Lower leg skin (tissue), 4 donors: ENCODE results near the gene KRT7. TPM values are rescaled to one million over a fixed set of nuclear protein-coding genes. Genes with fewer than 3 reads are reported as not detected.
"Not testable (repeated sequence)": the region's sequence is repeated elsewhere in the genome, so short reads cannot be mapped to it uniquely, and the experiment has no call there.

Experiments used
- DNase-seq, 2 donors: peaks; one replicate each; pipeline ENCODE4 v3.0.0-alpha.2; 2019; ENCODE audit warnings: low spot score in 2 of 2
- H3K4me3 ChIP-seq: fragments of 200-600 bp; sonication (generic); 2 replicates; pipeline ENCODE4 v1.5.1; 2017; ENCODE audit warnings: mild to moderate bottlenecking, low read depth; ENCODE audit not compliant: poor library complexity, severe bottlenecking
- CTCF ChIP-seq, 3 donors: fragments of 450-650 bp; IDR thresholded peaks; one replicate each; pipeline ENCODE4 v1.5.1; 2016; ENCODE audit warnings: antibody characterized with exemption in 3 of 3, mild to moderate bottlenecking in 3 of 3, moderate library complexity in 2 of 3
- POLR2A ChIP-seq, 2 donors: fragments of 450-650 bp; IDR thresholded peaks; one replicate each; pipeline ENCODE4 v1.6.1; 2016 to 2017; ENCODE audit warnings: antibody characterized with exemption in 2 of 2, mild to moderate bottlenecking in 1 of 2, moderate library complexity in 1 of 2
- WGBS, 2 donors: methylation state at CpG; one replicate each; pipeline ENCODE4 v1.1.5; 2018; 5-methylcytosine and 5-hydroxymethylcytosine counted together
- intact Hi-C: fragments of 100-400 bp; cut with DNase I; formaldehyde crosslinking; loops from one replicate; pipeline ENCODE4 v1.15.0; 2023; ENCODE audit warnings: low total_unique reads
- total RNA-seq, 4 donors: library from RNA; depleted of rRNA; stranded (reverse); fragments of >200 nt; gene quantifications; one replicate each; pipeline ENCODE4 v1.1.0, GENCODE V29; 2016

KRT7 gene
- total RNA-seq, 4 donors from 2014 or later, result 28.2 to 206 (median 125) TPM

GRCh38 chr12:52280796-52281560 is 47.9 kb downstream of the KRT7 start:
- no peak overlapping the region for H3K4me3 ChIP-seq
- peak; percentile 46 to 95 for DNase-seq
- intact Hi-C loops, result no loop called here
- WGBS, 2 donors, result 44 to 57% methylated on average over 3 to 4 of the region's 4 CpGs
- no peak for TF ChIP-seq CTCF (IDR thresholded peaks at IDR 0.05)
- TF ChIP-seq POLR2A (IDR thresholded peaks at IDR 0.05), result no peak

- H3K4me3 ChIP-seq, result no peak overlapping the region
- WGBS, 2 donors, result 69 to 91% methylated on average over 4 of the region's 4 CpGs
- DNase-seq, result no peak
- intact Hi-C loops, result no loop called here
- TF ChIP-seq POLR2A (IDR thresholded peaks at IDR 0.05) (no peak), CTCF (IDR thresholded peaks at IDR 0.05) (no peak)
Observed at GRCh38 chr12:52284562-52285171, 51.6 kb downstream of the KRT7 start.

GRCh38 chr12:52285172-52285745 is 52.2 kb downstream of the KRT7 start:
- TF ChIP-seq CTCF (IDR thresholded peaks at IDR 0.05) (no peak), POLR2A (IDR thresholded peaks at IDR 0.05) (no peak)
- H3K4me3 ChIP-seq, result no peak overlapping the region
- intact Hi-C loops, result no loop called here
- WGBS, 2 donors, result 93 to 96% methylated on average over 2 of the region's 2 CpGs
- DNase-seq, result peak in 1 of 2 donors; percentile 29

GRCh38 chr12:52285851-52286530 is 52.9 kb downstream of the KRT7 start:
- intact Hi-C loops, result no loop called here
- no peak for TF ChIP-seq POLR2A (IDR thresholded peaks at IDR 0.05)
- no peak for TF ChIP-seq CTCF (IDR thresholded peaks at IDR 0.05)

GRCh38 chr12:52286857-52287785 is 54.1 kb downstream of the KRT7 start:
- H3K4me3 ChIP-seq, intact Hi-C loops: not testable (repeated sequence)
- WGBS, 2 donors, result 84 to 89% methylated on average over 18 to 20 of the region's 21 CpGs
- peak in 1 of 2 donors; percentile 42 for DNase-seq

More at GRCh38 chr12:52285851-52286530, 52.9 kb downstream of the KRT7 start:
- DNase-seq, result peak in 1 of 2 donors; percentile 71
- 84 to 86% methylated on average over 23 of the region's 24 CpGs for WGBS, 2 donors
- no peak overlapping the region for H3K4me3 ChIP-seq

- peak in 1 of 2 donors; percentile 68 for DNase-seq
- H3K4me3 ChIP-seq, intact Hi-C loops: not testable (repeated sequence)
- 84 to 85% methylated on average over 14 to 16 of the region's 17 CpGs for WGBS, 2 donors
Observed at GRCh38 chr12:52287816-52288805, 55.1 kb downstream of the KRT7 start.

GRCh38 chr12:52290483-52291134 is 57.6 kb downstream of the KRT7 start:
- H3K4me3 ChIP-seq, intact Hi-C loops, DNase-seq: not testable (repeated sequence)
- no CpG with 5 or more reads among the region's 5 CpGs for WGBS, 2 donors
